UCSD-AML1 (cell line): Measurements from ENCODE around the gene PRICKLE4.
A peak's percentile ranks its signal among the peaks of the same experiment; 100 is the strongest.

Experiments
- DNase-seq: peaks from one replicate; lab custom pipeline; 2025; ENCODE audit not compliant: unreplicated experiment; lab: John Stamatoyannopoulos, UW

The PRICKLE4 gene

DNA sequence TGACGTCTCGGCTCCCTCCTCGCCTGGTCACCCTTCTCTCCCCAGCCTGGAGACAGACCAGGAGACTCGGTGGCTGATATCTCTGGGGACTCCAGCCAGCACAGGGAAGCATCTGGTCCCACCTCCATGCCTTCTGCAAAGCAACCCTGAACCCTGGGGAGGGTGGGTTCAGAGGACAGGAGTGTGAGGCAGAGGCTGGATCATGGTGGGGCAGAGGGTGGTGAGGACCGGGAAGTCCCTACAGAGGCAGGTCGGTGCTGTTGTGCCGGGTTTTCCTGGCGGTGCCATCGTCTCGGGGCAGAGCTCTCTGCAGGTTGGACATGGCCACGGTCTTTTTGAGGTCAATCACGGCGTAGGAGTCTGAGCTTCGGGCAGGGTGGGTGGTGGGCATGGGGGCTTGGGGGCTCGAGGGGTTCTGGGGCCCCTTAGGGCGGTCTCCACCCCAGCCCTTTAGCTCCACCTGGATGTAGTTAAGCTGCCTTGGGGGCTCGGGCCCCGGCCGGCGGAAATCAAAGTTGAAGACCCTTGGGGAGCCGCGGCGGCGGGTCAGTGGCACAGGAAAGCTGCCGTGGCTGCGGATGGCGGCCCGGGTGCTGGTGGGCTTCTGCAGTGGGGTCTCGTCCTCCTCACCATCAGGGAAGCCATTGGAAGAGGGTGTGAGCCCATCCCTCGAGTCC, 10.1 kb upstream of the PRICKLE4 start:
- DNase-seq: no peak

DNA sequence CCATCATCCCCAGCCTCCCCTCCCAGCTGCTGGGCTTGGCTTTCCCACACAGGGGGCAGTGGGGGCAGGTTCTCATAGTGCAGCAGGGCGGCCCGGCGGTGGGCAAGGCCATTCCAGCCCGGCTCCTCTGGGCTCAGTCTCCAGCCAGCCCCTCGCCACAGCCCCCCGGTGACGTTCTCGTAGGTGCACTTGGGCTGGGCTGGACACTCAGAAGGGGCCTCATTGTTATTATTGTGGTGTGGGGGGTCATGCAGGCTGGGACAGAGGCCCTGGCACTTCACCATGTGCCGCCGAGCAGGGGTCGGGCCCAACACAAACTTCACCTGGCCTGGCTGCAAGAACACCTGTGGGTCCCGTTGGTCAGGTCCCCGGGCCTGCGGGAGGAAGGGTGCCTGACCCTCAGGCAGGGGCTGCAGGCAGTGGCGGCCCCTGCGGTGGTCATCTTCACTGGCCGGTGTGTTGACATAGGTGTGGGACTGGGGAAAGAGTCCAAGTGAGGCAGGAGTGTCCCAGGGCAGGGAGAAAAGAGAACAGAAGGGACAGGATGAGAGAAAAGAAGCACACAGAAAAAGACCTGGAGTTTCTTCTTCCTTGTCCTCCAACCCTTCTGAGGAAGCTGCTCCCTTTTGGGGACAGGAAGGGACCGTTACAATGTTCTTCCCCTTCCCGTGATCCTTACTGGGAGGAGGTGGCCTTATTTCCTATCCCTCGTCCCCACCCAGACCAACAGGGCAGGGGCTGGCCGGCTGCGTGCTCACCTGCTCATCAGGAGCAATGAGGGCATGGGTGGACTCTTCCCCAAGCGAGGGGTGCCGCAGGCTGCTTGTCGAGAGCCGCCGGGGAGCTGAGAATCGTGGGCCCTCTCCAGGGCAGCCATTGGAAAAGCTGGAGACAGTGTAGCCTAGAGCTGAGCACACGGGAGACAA, 9.3 kb upstream of the PRICKLE4 start:
- no peak for DNase-seq

DNA sequence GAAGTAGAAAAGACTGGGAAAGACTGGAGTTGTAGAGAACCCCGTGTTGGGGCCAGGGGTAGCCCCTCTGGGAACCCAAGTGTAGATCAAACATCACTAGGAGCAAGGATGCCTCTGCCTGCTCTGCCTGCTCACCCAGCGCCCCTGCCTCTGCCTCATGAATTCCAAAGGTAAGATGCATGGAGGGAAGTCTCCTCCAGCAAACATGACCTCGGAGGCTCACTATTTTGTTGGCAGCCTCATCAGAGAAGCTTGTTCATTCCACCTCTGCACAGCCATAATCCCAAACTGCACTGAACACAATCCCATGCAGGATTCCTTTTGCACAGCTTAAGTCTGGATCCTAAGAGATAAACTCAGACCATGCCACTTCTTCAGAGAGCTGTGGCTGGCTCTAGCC, 5.7 kb upstream of the PRICKLE4 start:
- DNase-seq: no peak

DNA sequence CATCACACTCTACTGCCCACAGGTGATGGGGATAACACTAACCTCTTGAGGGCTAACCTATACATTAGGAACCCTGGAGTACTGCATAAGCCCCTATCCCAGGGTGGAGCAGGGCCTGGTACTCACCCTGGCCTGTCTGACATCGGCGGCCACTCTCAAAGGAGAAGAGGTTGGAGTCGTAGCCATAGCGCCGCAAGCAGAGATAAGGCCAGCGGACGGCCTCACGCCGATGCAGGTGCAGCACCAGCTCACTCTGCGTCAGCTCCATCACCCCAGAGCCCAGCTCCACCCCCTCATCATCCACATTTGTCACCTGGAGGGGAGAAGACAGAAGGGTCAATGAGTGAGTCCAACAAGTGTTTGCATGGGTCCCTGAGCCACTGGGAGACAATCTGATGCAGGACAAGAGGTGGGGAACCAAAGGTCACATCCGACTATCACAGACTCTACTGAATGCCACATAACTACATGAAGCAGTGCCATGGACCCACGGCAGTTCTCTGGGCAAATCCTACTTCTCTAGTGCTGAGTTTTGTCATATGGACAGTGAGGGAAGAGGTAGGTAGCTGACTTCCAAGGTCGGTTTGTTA, 5.2 kb upstream of the PRICKLE4 start:
- DNase-seq: no peak

DNA sequence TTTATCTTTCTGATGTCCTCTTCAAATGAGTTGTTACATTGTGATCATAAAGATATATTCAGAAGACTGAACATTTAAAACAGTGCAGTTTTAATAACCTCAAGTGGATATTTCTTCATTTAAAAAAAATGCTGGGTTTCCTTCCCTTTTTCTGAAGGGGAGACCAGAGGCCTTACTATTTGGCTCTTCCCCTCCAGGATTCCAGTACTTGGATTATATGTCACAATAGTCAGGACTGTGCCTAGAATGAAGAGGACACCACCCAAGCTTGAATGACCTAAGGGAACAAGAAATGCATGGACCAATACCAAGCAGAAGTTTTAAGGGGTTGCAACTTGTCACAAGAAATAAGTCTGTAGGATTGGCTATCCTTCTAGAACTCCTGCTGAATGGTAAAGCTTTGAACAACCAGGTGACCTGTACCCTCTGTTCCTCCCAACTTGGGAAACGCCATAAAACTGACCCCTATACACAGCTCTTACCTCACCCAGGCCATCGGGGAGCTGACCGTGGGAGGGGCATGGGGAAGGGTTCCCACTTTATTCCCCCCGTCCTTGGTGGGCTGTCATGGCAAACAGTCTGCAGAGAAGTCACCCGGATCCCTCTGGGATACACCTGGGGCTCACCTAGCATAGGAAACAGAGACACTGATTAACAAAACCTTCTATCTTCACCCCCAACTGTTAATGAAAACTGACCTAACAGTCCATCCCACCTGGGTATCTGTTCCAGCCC, 2.9 kb upstream of the PRICKLE4 start:
- no peak for DNase-seq

DNA sequence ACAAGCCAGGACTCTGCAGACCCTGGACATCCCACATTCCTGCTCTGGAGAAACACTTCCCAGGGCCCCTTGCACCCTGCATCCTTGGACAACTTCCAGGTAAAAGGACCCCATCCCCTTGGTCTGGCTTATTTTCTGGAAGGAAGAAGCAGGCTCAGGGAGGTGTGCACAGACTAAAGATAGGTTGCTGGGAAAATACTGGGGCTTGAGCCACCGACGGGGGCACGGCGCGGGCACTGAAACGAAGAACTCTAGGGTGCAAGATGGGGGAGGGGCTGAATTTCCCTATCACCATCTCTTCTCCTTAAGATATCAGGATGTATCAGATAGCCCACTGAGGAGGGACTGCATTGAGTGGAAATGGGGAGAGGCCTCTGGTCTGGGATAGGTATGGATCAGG, 1.7 kb upstream of the PRICKLE4 start:
- no peak for DNase-seq

DNA sequence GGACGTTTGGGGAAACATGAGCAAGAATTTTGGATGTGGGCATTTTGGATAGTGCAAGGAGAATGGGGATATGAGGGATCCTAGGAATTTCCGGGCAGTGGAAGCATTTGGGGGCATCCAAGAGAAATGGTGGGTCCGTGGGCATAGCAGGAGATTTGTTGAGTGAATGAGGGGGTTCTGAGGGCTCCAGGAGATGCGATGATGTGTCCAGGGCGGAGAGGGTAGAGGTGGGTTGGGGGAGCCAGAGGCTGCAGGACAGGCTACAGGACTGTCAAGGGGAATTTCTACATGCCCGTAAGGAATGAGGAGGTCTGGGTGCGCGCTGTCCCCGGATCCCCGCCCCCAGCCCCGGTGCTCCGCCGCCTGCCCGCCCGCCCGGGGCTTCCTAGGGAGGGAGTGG, 1.2 kb upstream of the PRICKLE4 start:
- no peak for DNase-seq

DNA sequence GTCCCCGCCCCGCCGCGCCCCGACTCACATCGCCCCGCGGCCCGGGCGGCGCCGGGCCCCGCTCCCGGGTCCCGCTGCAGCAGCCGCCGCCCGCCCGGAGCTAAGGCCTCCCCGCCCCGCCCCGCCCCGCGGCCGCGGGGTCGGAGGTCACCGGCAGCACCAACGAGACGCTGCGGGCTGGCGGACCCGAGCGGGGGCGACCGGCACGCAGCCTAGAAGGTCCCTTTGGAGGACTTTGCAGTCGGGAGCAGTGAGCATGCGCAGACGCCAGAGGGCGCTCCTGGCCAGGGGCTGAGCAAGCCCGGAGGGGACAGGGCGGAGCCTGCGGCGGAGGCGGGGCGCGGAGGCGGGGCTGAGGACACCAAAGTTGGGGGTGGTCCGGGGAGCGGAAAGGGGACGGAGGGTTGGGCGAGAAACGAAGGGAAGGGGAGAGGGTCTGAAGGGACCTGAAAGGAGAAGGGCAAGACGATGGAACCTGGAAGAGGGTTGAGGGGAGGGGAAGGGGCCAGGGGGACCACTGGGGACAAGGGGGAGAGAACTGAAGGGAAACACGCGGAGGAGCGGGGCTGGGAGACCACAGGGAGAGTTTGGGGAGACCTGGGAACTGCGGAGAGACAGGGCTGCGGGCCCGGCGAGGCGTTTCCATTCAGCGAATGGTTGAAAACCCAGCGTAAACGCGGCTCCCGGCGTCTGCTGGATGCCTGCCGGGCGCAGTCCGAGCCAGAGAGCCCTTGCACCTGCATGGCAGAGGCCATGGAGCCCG, 613 bp upstream of the PRICKLE4 start, which contains the start of gene FRS3:
FRS3 (minus strand) TSS at position 113 of the 763 bp plus-strand sequence. CDS start 2,913 bp downstream, outside the sequence.
- peak; percentile 98 for DNase-seq

DNA sequence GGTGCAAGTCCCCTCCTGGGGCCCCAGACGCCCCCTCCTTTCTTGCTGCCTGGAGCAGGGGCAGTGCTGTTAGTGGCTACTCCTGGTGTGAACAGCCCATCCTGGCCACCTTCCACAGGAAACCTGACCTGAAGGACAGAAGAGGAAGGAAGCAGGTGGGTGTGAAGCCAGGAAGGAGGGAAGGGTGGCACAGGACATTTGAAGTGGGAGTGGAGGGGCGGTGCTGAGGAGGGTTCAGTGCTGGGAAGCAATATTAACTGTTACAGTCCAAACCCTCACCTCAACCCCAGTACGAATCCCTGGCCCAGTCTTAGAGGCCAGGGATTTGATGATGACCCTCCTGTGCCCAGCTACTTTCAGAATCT, 766 bp downstream of the PRICKLE4 start:
- DNase-seq: peak; percentile 62

DNA sequence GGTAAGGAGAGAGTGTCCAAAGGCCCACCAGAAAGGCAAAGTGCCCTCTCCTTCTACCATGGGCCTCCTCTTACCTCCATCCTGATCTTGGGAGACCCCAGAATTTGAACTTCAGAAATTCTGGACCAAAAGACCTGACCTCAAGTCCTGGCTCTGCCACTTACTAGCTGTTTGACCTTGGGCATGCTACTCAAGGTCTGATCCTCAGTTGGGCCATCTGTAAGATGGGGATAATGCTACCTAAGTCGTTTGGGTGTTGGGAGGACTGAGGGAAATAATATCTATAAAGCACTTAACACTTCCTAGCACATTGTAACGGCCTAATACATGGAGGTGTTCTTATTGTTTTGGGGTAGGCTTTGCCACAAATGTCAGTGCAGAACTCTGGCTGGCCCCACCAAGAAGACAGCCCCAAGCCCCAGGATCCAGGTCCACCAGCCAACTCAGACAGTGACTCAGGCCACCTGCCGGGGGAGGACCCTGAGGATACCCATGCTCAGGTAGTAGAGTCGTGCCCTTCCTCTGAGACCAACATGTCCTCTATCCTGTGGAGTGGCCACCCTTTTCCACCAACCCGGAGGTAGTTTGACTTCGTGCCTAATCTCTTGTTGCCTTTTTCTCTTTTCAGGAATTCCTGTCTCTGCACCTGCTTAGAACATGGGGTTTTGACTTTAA, 2.7 kb downstream of the PRICKLE4 start:
- DNase-seq: no peak

DNA sequence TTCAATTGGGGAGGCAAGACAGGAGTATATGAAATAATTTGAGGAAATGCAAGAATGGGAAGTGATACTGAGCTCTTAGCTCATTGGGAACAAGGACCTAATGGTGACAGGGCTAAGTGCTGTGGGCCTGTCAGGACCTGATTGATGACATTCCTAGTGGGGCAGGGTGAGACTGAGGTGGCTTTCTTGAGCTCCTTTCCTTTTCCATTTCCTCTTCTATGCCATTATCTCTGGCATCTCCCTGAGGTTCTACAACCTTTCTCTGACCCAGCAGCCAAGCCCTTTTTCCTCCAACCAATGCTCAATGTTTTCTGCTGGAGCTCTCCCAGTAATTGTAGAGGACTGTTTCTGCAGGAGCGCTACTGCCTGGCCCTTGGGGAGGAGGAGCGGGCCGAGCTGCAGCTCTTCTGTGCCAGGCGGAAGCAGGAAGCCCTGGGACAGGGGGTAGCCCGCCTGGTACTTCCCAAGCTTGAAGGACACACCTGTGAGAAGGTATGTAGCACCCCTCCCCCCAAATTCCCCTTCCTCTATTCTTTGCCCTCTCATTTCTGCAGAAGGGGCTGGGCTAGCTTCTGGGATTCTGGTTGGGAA, 4.1 kb downstream of the PRICKLE4 start:
- DNase-seq: peak; percentile 61

DNA sequence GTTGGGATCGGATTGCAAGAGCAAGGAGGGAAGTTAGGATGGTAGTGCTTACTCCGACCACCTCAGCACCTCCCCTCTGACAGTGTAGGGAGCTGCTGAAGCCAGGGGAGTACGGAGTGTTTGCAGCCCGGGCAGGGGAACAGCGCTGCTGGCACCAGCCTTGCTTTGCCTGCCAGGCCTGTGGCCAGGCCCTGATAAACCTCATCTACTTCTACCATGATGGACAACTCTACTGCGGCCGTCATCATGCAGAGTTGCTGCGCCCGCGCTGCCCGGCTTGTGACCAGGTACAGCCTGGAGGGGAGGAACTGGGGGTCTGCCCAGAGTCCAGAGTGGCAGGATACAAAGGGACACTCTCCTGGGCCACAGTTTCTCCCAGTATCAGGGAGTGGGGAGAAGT, 4.7 kb downstream of the PRICKLE4 start:
- no peak for DNase-seq

DNA sequence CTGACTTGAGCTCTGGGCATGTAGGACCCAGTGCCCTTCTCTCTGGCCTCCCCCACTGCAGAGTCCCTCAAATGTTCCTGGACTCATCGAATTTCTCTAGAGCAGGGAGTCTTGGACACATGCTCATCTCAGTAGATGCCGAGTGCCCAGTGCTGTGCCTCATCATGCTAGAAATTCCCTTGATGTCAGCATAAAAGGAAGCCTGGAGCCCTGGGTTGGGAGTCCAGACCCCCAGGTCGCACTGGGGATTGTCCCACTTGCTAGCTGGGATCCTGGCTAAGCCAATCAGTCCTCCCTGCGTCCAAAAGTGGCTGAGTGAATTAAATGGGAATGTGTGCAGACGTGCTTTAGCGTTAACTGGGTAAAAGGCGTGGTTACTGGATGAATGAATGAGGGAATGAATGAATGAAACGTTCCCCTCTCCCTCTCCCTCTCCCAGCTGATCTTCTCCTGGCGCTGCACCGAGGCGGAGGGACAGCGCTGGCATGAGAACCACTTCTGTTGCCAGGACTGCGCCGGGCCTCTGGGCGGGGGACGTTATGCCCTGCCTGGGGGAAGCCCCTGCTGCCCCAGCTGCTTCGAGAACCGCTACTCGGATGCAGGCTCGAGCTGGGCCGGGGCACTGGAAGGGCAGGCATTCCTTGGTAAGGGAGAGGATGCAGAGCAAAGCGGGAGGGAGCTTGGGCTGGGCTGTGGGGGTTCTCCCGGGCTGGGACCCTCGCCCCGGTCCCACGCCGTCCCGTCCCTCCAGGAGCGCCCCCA, 5.3 kb downstream of the PRICKLE4 start:
- DNase-seq: no peak

DNA sequence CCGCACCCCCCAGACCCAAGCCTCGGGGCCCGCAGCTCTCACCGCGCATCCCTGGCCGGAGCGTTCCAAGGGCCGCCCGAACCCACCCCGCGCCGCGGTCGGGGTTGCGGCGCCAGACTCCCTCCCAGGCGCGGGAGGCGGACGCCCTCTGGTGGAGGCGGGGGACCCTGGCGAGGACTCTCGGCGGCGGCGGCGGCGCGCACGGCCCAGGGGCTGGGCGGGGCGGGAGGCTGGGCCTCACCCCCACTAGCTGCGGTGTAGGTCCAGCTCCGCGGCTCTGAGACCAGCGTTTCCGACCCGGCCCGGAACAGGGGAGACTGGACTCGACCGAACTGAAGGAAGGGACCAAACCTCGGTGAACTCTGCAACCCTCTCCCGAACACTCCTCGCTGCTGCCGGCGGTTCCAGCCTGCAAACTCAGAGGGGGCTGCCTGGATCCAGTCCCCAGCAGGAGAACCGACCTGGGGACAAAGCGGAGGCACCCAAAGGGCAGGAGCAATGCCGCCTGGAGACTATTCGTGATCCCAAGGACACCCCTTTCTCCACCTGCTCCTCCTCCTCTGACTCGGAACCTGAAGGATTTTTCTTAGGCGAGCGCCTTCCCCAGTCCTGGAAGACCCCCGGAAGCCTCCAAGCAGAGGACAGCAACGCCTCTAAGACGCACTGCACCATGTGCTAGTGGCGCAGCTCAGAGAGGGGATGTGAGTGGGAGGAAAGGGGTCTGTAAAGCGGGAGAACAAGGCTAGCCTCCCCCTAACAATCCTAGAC, 6.1 kb downstream of the PRICKLE4 start:
- DNase-seq: peak; percentile 87

DNA sequence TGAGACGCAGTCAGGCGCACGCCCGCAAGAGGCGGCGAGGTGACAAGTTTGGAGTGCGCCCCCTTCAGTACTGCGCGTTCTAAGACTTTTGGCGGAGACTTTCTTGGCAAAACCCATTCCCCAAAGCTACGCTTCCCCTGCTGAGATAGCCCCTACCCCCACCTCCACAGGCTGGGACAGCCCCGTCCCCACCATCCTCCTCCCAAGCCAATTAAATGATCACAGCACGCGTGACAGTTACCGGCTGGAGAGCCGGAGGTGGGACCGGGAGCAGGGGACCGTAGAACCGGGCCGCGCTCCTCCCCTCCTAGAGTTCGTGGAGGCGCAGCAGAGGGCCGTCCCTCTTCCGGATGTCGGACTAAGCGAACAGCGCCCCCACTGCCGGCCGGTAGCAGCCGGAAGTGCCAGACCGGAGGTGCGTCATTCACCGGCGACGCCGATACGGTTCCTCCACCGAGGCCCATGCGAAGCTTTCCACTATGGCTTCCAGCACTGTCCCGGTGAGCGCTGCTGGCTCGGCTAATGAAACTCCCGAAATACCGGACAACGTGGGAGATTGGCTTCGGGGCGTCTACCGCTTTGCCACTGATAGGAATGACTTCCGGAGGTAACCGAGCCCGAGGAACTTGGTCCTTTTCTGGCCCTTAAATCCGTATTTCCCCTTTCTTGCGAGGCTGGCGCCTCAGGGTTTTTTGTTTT, 6.8 kb downstream of the PRICKLE4 start, which contains the start of gene TOMM6:
TOMM6 (plus strand) TSS at position 476 of the 699 bp plus-strand sequence; CDS start at position 480, 4 bp downstream.
- DNase-seq: peak; percentile 95

DNA sequence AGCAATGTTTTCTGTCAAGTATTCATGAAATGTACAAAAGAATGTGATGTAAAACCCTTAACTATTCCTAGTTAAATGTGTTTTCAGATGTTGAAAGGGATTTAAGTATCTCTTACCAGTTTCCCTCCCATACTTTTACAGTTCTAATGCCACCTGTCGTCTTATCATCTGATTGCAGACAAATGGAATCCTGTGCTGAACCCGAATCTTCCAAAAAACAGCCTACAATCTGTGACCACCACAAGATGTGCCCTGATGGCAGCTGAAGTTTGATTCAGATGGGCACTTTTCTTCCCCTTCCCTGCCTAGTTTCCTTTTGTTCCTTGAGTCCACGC, 8.8 kb downstream of the PRICKLE4 start:
- DNase-seq: no peak

DNA sequence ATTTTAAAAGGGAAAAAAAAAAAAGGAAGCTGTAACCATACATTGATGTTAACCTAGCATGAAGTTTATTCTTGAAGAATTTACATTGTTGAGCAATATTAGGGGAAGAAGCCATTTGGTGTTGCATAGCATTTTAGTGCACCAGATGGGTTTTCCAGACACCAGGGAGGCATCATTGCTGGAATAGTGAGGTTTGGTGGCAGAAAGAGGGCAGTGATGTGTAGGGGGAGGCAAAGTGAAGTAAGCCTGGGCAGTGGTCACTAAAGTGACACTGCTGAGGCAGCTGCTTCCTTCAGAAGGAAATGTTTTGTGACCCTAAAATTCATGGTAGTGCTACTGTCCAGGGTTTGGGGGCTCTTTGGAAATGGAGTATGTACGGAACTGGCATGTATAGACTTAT, 9.5 kb downstream of the PRICKLE4 start:
- no peak for DNase-seq
